Upper lobe of left lung (tissue), 4 donors: Measurements from ENCODE around the gene CHAF1B.

Source experiments
- EP300 ChIP-seq, 4 donors: sonication (generic); formaldehyde crosslinking; IDR thresholded peaks; one replicate each; pipeline ENCODE4 v1.5.1; 2017; ENCODE audit warnings: antibody characterized with exemption in 4 of 4, control low read depth in 2 of 4
- POLR2AphosphoS5 ChIP-seq, 2 donors: sonication (generic); formaldehyde crosslinking; IDR thresholded peaks; one replicate each; pipeline ENCODE4 v1.5.1; 2017; ENCODE audit warnings: antibody characterized with exemption in 2 of 2
- TF ChIP-seq, protein P1 (sequence below), 6 experiments: fragments of 450-650 bp in 4 of 6; fragments of 200-600 bp in 2 of 6; sonication (generic) in 2 of 6; IDR thresholded peaks; one replicate each; pipeline ENCODE4 v1.5.1; 2016 to 2019; ENCODE audit warnings: antibody characterized with exemption in 6 of 6

DNA sequence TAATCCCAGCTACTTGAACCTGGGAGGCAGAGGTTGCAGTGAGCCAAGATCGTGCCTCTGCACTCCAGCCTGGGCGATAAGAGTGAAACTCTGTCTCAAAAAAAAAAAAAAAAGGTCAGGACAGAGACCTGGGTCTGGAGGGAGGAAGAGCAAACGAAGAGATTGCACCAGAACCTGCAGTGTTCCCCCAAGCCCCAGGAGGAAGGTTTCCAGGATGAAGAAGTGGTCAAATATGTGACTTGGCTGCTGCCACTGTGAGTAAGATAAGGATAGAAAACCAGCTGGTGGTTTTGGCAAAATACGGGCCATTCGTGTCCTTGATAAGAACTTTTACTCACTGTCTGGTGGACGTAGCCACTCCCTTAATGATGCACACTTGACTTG is 52.5 kb downstream of the CHAF1B start:
- TF ChIP-seq, protein P1, sequence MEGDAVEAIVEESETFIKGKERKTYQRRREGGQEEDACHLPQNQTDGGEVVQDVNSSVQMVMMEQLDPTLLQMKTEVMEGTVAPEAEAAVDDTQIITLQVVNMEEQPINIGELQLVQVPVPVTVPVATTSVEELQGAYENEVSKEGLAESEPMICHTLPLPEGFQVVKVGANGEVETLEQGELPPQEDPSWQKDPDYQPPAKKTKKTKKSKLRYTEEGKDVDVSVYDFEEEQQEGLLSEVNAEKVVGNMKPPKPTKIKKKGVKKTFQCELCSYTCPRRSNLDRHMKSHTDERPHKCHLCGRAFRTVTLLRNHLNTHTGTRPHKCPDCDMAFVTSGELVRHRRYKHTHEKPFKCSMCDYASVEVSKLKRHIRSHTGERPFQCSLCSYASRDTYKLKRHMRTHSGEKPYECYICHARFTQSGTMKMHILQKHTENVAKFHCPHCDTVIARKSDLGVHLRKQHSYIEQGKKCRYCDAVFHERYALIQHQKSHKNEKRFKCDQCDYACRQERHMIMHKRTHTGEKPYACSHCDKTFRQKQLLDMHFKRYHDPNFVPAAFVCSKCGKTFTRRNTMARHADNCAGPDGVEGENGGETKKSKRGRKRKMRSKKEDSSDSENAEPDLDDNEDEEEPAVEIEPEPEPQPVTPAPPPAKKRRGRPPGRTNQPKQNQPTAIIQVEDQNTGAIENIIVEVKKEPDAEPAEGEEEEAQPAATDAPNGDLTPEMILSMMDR (IDR thresholded peaks at IDR 0.05), result no peak
- no peak for TF ChIP-seq POLR2AphosphoS5 (IDR thresholded peaks at IDR 0.05)
- no peak for TF ChIP-seq EP300 (IDR thresholded peaks at IDR 0.05)
